CD4-positive, alpha-beta T cell treated with Interleukin-21 for 1 hour (primary cell): ENCODE measurements around the gene RFT1.
"Not testable (repeated sequence)": the region's sequence is repeated elsewhere in the genome, so short reads cannot be mapped to it uniquely, and the experiment has no call there.

Experiments used
- DNase-seq: peaks from one replicate; pipeline ENCODE4 v3.0.0-alpha.2; 2020

Gene RFT1

DNA sequence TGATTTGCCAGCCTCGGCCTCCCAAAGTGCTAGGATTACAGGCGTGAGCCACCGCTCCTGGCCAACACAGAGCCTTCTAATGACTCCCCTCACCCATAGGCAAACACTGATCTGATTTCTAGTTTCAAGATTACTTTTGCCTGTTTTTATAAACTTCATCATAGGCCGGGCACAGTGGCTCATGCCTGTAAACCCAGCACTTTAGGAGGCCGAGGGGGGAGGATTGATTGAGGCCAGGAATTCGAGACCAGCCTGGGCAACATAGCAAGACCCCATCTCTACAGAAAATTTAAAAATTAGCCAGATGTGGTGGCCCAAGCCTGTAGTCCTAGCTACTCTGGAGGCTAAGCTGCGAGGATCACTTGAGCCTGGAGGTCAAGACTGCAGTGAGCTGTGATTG, 76.0 kb downstream of the RFT1 start:
- DNase-seq = not testable (repeated sequence)

- DNase-seq = no peak
Observed at GRCh38 chr3:53051929-53052328, 78.3 kb downstream of the RFT1 start.

- no peak for DNase-seq
Observed at GRCh38 chr3:53049987-53050386, 80.2 kb downstream of the RFT1 start.

DNA sequence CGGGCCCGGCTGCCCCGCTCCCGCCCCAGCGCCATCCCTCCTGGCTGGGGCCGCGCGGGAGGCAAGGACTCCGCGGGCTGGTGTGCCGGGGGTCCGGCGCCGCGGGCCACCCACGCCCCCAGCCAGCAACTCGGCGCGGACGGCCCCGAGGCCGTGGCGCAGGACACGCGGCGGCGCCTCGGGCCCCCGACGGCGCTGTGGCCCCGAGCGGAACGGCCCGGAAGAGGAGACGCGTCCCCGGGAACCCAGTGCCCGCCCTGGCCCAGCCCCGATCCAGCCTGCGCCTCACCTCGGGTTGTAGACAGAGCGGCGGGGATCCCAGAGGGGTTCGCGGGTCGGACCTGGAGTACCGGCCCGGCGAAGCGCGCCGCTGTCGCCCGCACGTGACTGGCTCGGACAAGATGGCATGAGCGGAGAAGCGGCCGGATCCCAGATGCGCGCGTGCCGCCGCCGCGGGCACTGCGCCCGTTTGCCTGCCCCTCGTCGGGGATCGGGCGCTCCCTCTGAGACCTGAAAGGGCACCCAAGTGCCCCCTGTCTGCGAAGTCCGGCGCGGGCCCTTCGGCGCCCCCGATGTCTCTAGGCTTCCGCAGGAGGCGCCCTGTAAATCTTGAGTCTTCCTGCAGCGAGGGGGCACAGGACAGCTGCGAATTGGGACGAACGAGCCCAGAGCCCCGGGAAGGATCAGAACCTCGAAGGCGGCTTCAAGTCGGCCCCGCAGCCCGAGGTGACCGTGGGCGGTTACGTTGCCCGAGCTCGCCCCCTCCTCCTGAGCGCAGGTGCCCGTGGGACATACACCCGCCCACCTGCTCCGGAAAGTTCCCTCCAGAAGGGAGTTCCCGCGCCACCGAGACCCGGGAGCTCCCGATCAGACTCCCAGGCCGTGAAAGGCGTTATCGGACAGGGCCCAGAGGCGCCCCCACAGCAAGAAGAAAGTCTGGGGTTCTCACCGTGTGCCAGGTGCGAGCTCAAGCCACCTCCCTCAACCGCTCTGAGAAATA, 83.8 kb downstream of the RFT1 start:
- DNase-seq = peak; percentile 76

DNA sequence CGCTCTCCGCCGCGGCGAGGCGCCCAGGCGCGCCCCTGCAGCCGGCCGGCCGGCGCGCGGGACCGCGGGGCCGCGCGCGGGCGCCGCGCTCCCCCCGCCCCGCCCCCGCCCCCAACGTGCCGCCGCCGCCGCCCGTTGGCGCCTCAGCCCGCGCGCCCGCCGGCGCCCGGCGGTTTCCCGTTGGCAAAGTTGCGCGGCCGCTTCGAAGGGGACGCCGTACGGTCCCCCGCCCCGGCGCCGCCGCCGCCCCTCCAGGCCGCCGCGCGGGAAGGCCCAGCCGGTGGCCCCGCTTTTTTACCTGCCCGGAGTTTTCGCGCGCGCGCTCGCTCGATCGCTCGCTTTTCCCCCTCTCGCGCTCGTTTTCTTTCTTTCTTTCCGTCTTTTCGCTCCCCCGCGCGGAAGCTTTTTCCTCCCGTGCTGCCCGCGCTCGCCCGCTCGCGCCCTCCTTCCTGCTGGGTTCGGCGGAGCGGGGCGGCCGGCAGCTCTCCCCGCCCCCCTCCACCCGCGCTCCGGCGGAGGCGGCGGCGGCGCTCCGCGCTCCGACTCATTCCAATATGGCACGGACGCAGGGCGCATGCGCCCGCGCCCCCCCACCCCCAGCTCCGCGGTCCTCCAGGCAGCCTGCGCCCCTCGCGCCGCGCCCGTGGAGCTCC, 84.6 kb downstream of the RFT1 start, which contains the start of gene SFMBT1:
TSS of gene SFMBT1 (minus strand) at position 556 of the 653 bp plus-strand sequence. CDS start 76,945 bp downstream, outside the sequence.
- DNase-seq = peak; percentile 82

DNA sequence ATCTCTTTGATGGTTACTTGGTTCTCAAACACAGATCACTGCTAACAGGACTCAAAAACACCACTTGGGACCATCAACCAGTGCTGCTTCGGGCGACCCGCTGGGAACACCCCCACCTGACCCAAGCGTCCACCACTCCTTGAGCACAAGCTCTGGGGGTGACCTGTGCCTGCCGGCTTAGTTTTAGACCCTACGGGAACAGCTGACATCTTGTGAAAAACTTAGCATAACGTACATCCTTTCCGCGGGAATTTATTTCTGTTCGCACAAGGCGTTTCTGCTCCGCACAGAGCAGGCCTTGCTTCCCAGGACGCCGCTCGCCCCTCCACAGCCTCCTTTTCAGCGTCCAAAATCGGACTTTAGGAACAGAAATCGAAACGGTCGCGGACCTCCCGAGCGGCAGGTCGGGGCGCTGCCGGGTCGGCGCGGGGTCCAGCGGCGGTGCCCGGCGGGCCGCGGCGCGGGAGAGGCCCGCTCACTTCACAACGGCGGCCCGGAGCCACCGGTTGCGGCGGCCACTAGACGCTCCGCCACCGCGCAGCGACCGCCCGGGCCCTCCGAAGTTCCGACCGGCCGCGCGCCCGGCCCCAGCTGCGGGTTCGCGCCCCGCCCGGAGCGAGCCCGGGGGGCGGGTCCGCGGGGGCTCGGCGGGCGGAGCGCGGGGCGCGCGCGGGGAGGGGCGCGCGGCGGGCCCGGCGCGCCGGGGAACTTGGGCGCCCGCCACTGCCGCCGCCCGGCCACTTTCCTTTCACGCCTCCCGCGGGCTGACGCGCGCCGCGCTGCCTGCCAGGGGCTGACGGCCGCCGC, 85.3 kb downstream of the RFT1 start:
- DNase-seq = peak; percentile 79

GRCh38 chr3:53044371-53044710, 85.9 kb downstream of the RFT1 start:
- DNase-seq = no peak

DNA sequence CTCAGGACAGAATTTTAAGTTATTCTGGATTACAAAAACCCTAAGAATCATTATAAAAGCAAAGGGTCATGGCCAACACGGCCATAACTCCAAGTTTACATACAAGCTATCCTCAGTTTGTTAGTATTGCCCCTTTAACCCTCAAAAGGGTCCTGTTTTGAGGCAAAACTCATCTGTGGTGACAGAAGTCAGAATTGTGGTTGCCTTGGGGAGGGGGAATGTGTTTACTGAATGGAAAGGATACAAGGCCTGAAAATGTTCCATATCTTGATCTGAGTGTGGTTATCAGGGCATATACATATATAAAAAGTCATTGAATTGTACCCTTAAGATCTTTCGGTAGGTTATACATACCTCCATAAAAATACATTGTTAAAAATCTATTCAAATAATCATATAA, 86.5 kb downstream of the RFT1 start:
- DNase-seq = peak; percentile 33

DNA sequence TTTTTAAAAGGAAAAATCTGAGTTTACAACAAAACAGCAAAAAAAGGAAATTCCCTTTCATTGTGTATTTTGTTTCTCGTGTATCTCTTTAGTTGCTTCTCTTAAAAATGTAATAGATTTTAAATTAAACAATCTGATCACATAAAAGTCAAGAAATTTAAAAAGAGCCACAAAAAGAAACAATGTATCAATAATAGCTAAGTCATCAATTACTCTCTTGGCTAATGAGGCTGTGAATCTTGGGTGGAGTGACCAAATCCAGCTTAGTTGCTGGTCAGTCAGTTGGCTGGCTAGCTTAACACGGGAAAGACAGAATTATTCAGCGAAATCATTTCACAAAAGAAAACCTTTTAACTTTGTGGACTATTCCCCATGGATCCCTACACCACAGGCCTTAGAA, 87.6 kb downstream of the RFT1 start:
- no peak for DNase-seq

- no peak for DNase-seq
Observed at GRCh38 chr3:53040351-53040820, 89.8 kb downstream of the RFT1 start.

- DNase-seq = no peak
Observed at GRCh38 chr3:53039376-53039752, 90.9 kb downstream of the RFT1 start.

DNA sequence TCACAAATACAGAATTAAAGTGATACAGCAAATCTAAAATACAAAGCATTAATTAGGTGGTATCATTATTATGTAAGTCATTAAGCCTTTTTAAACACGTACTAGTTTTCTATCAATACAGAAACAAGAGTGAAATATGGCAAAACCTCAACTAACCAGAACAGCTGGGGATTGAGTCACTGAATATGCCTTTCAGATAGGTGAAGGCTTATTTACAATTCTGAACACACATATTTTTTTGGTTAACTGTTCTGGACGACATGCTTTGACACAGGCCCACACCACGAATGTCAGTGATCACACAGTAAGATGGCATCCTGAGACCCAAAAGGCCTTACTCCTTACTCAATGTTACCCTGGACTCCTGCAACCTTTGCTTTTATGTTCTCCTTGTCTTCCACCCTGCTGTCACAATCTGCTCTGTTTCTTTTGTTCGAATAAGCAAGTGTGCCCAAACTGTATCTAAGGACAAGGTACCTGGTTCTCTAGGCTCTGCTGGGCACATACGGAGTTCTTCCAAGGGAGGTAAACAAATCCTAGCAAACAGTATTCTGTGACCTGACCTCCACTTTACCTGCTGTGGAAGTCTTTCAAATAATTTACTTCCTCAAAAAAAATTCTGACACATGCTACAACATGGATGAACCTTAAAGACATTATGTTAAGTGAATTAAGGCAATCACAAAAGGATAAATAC, 91.4 kb downstream of the RFT1 start:
- DNase-seq = no peak
